ENCODE data around the gene ZFPL1.
A peak's percentile ranks its signal among the peaks of the same experiment; 100 is the strongest.

ZFPL1 gene

GRCh38 chr11:65111744-65112545, 27.9 kb downstream of the ZFPL1 start, which contains the start of gene TM7SF2:
TM7SF2 (plus strand) TSS chr11:65111872; CDS start chr11:65112016, 144 bp downstream.
- 0 out of 2 replicates have a peak within 1 kb of the TSS, but pooled peaks have one; percentile 6 for H3K27ac ChIP-seq
- H3K9me3 ChIP-seq (ENCODE audit: low read depth, low read length): no peaks in the 10 kb centered on the region
- H3K9ac ChIP-seq (ENCODE audit: insufficient read length): peak within 1 kb of the TSS; percentile 83
- H3K36me3 ChIP-seq (ENCODE audit: insufficient read depth, low read length): no peaks in the 10 kb centered on the region
- no peak for DNase-seq (ENCODE audit: low read depth, low spot score)
- TF ChIP-seq POLR2AphosphoS5 (IDR thresholded peaks at IDR 0.05; ENCODE audit: borderline replicate concordance, low read depth, low read length) (peak; percentile 98), EZH2 (IDR thresholded peaks at IDR 0.05) (no peak)
- H3K4me3 ChIP-seq: peak within 1 kb of the TSS; percentile 98

GRCh38 chr11:65112546-65113360, 28.7 kb downstream of the ZFPL1 start:
- no peaks in the 10 kb centered on the region for H3K36me3 ChIP-seq (ENCODE audit: insufficient read depth, low read length)
- DNase-seq (ENCODE audit: low read depth, low spot score): no peak
- peak overlapping the region; percentile 83 for H3K9ac ChIP-seq (ENCODE audit: insufficient read length)
- H3K27ac ChIP-seq: no peak overlapping the region
- H3K4me3 ChIP-seq: peak overlapping the region; percentile 98
- H3K9me3 ChIP-seq (ENCODE audit: low read depth, low read length): no peaks in the 10 kb centered on the region
- TF ChIP-seq POLR2AphosphoS5 (IDR thresholded peaks at IDR 0.05; ENCODE audit: borderline replicate concordance, low read depth, low read length) (no peak; the same call in 1 of the 2 replicates), EZH2 (IDR thresholded peaks at IDR 0.05) (no peak), FOXP2 (optimal IDR thresholded peaks at IDR 0.05; ENCODE audit: control extremely low read depth, extremely low read length, insufficient read depth) (no peak)

- H3K9me3 ChIP-seq (ENCODE audit: low read depth, low read length): no peaks in the 10 kb centered on the region
- peak overlapping the region; percentile 83 for H3K9ac ChIP-seq (ENCODE audit: insufficient read length)
- H3K27ac ChIP-seq: no peak overlapping the region
- peaks cover 4% of the 10 kb centered on the region; the same call in 1 of the 2 replicates for H3K36me3 ChIP-seq (ENCODE audit: insufficient read depth, low read length)
- no peak for DNase-seq (ENCODE audit: low read depth, low spot score)
- peak overlapping the region; percentile 98 for H3K4me3 ChIP-seq
- TF ChIP-seq FOXP2 (optimal IDR thresholded peaks at IDR 0.05; ENCODE audit: control extremely low read depth, extremely low read length, insufficient read depth) (no peak), POLR2AphosphoS5 (IDR thresholded peaks at IDR 0.05; ENCODE audit: borderline replicate concordance, low read depth, low read length) (no peak), EZH2 (IDR thresholded peaks at IDR 0.05) (no peak)
Observed at GRCh38 chr11:65113361-65113756, 29.3 kb downstream of the ZFPL1 start.

DNA sequence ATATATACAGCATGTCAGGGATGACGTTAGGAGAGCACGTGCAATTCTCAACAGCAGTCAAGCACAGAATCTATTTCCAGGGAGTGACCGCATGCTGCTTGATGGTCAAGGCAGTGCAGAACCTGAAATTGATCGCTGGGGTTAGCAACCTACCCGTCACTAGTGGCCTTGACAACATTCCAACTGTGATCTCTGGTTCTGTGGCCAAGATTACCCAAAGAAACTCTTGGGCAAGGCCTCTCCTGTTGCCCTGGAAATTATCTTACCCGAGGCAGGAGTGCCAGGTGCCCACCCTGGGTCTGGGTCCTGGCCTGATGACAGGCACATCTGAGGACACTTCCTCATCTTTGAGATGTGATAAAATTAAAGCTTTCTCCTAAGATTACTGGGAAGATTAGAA, 29.8 kb downstream of the ZFPL1 start:
- no peak for DNase-seq (ENCODE audit: low read depth, low spot score)
- H3K27ac ChIP-seq: no peak overlapping the region
- TF ChIP-seq FOXP2 (optimal IDR thresholded peaks at IDR 0.05; ENCODE audit: control extremely low read depth, extremely low read length, insufficient read depth) (no peak), EZH2 (IDR thresholded peaks at IDR 0.05) (no peak), POLR2AphosphoS5 (IDR thresholded peaks at IDR 0.05; ENCODE audit: borderline replicate concordance, low read depth, low read length) (no peak)
- no peak overlapping the region for H3K4me3 ChIP-seq
- no peaks in the 10 kb centered on the region for H3K9me3 ChIP-seq (ENCODE audit: low read depth, low read length)
- no peak overlapping the region for H3K9ac ChIP-seq (ENCODE audit: insufficient read length)
- H3K36me3 ChIP-seq (ENCODE audit: insufficient read depth, low read length): peaks cover 9% of the 10 kb centered on the region; the same call in 1 of the 2 replicates

DNA sequence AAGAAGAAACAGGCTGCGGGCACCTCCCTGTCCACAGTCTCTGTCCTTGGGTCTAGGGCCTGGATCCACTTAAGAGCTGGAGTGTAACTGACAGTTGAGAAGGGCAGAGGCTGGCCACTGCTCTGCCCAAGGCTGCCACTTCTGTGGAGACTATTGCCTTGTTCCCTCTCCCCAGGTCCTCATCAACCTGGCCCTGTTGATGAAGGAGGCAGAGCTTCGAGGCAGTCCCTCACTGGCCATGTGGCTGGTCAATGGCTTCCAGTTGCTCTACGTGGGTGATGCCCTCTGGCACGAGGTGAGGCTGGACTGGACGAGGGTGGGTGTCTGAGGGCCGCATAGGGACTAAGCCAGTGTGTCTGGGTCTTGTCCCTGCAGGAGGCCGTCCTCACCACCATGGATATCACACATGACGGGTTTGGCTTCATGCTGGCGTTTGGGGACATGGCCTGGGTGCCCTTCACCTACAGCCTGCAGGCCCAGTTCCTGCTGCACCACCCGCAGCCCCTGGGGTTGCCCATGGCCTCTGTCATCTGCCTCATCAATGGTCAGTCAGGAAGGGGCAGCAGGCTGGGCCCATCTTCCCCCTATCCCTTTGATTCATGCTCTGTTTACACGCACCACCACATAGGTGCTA, 30.6 kb downstream of the ZFPL1 start:
- DNase-seq (ENCODE audit: low read depth, low spot score): no peak
- TF ChIP-seq EZH2 (IDR thresholded peaks at IDR 0.05) (no peak), FOXP2 (optimal IDR thresholded peaks at IDR 0.05; ENCODE audit: control extremely low read depth, extremely low read length, insufficient read depth) (no peak), POLR2AphosphoS5 (IDR thresholded peaks at IDR 0.05; ENCODE audit: borderline replicate concordance, low read depth, low read length) (peak; percentile 20; the same call in 1 of the 2 replicates)
- no peaks in the 10 kb centered on the region for H3K9me3 ChIP-seq (ENCODE audit: low read depth, low read length)
- H3K9ac ChIP-seq (ENCODE audit: insufficient read length): no peak overlapping the region
- H3K27ac ChIP-seq: no peak overlapping the region
- H3K36me3 ChIP-seq (ENCODE audit: insufficient read depth, low read length): peaks cover 16% of the 10 kb centered on the region; the same call in 1 of the 2 replicates
- no peak overlapping the region for H3K4me3 ChIP-seq

GRCh38 chr11:65115361-65116082, 31.5 kb downstream of the ZFPL1 start:
- TF ChIP-seq POLR2AphosphoS5 (IDR thresholded peaks at IDR 0.05; ENCODE audit: borderline replicate concordance, low read depth, low read length) (no peak), FOXP2 (optimal IDR thresholded peaks at IDR 0.05; ENCODE audit: control extremely low read depth, extremely low read length, insufficient read depth) (no peak)
- peaks cover 24% of the 10 kb centered on the region for H3K36me3 ChIP-seq (ENCODE audit: insufficient read depth, low read length)
- no peaks in the 10 kb centered on the region for H3K9me3 ChIP-seq (ENCODE audit: low read depth, low read length)
- peak overlapping the region; percentile 82; the same call in 1 of the 2 replicates for H3K4me3 ChIP-seq
- no peak overlapping the region for H3K27ac ChIP-seq
- no peak overlapping the region for H3K9ac ChIP-seq (ENCODE audit: insufficient read length)
- DNase-seq (ENCODE audit: low read depth, low spot score): no peak

- DNase-seq (ENCODE audit: low read depth, low spot score): no peak
- no peaks in the 10 kb centered on the region for H3K9me3 ChIP-seq (ENCODE audit: low read depth, low read length)
- peak overlapping the region; percentile 82 for H3K4me3 ChIP-seq
- TF ChIP-seq EZH2 (IDR thresholded peaks at IDR 0.05): no peak
- TF ChIP-seq POLR2AphosphoS5 (IDR thresholded peaks at IDR 0.05; ENCODE audit: borderline replicate concordance, low read depth, low read length): 0 out of 2 replicates have a peak, but pooled peaks have one; percentile 39
- H3K27ac ChIP-seq: peak overlapping the region; percentile 49
- peak overlapping the region; percentile 91 for H3K9ac ChIP-seq (ENCODE audit: insufficient read length)
- peaks cover 34% of the 10 kb centered on the region for H3K36me3 ChIP-seq (ENCODE audit: insufficient read depth, low read length)
Observed at GRCh38 chr11:65116370-65117205, 32.6 kb downstream of the ZFPL1 start.
